ENCODE measurements around the gene SCN8A.

SCN8A gene

DNA sequence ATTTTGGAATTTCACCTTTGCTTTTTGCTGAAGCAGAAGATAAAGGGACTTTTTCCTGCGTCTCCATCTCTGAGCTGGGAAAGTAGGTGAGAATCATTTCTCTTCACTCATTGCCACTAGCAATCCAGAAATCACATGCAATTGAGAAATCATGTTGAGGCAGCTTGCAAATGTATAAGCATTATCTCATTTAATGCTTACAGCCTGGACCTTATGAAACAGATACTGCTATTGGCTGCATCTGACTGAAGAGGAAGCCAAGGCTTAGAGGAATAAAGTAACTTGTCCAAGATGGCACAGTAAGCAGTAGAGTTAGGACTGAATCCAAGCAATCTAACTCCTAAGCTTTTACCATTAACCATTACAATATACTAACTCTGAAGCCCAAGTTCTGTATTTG is 135.1 kb downstream of the SCN8A start:
- TF ChIP-seq GABPA (IDR thresholded peaks at IDR 0.05; ENCODE audit: low read depth) (no peak), POLR2AphosphoS5 (IDR thresholded peaks at IDR 0.05; ENCODE audit: low read depth) (no peak), REST (IDR thresholded peaks at IDR 0.05; ENCODE audit: insufficient replicate concordance, low read depth) (no peak), SPI1 (IDR thresholded peaks at IDR 0.05; ENCODE audit: borderline replicate concordance, low read depth) (no peak)
- TF ChIP-seq, protein P1, sequence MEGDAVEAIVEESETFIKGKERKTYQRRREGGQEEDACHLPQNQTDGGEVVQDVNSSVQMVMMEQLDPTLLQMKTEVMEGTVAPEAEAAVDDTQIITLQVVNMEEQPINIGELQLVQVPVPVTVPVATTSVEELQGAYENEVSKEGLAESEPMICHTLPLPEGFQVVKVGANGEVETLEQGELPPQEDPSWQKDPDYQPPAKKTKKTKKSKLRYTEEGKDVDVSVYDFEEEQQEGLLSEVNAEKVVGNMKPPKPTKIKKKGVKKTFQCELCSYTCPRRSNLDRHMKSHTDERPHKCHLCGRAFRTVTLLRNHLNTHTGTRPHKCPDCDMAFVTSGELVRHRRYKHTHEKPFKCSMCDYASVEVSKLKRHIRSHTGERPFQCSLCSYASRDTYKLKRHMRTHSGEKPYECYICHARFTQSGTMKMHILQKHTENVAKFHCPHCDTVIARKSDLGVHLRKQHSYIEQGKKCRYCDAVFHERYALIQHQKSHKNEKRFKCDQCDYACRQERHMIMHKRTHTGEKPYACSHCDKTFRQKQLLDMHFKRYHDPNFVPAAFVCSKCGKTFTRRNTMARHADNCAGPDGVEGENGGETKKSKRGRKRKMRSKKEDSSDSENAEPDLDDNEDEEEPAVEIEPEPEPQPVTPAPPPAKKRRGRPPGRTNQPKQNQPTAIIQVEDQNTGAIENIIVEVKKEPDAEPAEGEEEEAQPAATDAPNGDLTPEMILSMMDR (IDR thresholded peaks at IDR 0.05; ENCODE audit: insufficient read depth, low read length), result no peak
- peaks cover 32% of the 10 kb centered on the region for H3K27me3 ChIP-seq (ENCODE audit: insufficient read depth, poor library complexity, severe bottlenecking)
- no peak overlapping the region for H3K4me3 ChIP-seq (replicated peaks; ENCODE audit: insufficient read depth, low read length)
- H3K27ac ChIP-seq (replicated peaks), result no peak overlapping the region
- DNase-seq (ENCODE audit: low read depth in 1 of 2, low spot score in 1 of 2), result no peak

GRCh38 chr12:51726931-51727330 is 135.9 kb downstream of the SCN8A start:
- H3K27ac ChIP-seq (replicated peaks), result no peak overlapping the region
- no peak overlapping the region for H3K4me3 ChIP-seq (replicated peaks; ENCODE audit: insufficient read depth, low read length)
- TF ChIP-seq, protein P1 (IDR thresholded peaks at IDR 0.05; ENCODE audit: insufficient read depth, low read length), result no peak
- TF ChIP-seq GABPA (IDR thresholded peaks at IDR 0.05; ENCODE audit: low read depth), result no peak
- peaks cover 25% of the 10 kb centered on the region for H3K27me3 ChIP-seq (ENCODE audit: insufficient read depth, poor library complexity, severe bottlenecking)
- DNase-seq (ENCODE audit: low read depth in 1 of 2, low spot score in 1 of 2), result no peak

DNA sequence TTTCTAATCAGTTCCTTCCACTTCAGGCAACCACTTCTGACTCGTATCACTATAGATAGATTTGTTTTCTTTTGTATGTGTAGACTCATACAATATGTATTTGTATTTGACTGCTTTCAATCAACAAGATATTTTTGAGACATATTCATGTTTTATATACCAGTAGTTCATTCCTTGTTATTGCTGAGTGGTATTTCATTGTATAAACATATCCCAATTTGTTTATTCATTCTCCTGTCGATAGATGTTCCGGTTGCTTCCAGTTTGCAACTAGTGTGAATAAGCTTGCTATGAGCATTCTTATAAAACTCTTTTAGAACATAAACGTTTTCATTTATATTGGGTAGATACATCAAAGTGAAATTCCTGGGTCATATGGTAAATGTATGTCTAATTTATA is 138.3 kb downstream of the SCN8A start:
- Histone ChIP-seq H3K4me3 (replicated peaks; ENCODE audit: insufficient read depth, low read length) (no peak overlapping the region), H3K27ac (replicated peaks) (no peak overlapping the region), H3K27me3 (ENCODE audit: insufficient read depth, poor library complexity, severe bottlenecking) (peaks cover 15% of the 10 kb centered on the region)
- no peak for DNase-seq (ENCODE audit: low read depth in 1 of 2, low spot score in 1 of 2)
- TF ChIP-seq POLR2AphosphoS5 (IDR thresholded peaks at IDR 0.05; ENCODE audit: low read depth) (no peak), GABPA (IDR thresholded peaks at IDR 0.05; ENCODE audit: low read depth) (no peak), REST (IDR thresholded peaks at IDR 0.05; ENCODE audit: insufficient replicate concordance, low read depth) (no peak), SPI1 (IDR thresholded peaks at IDR 0.05; ENCODE audit: borderline replicate concordance, low read depth) (no peak)
- TF ChIP-seq, protein P1 (IDR thresholded peaks at IDR 0.05; ENCODE audit: insufficient read depth, low read length), result no peak

GRCh38 chr12:51730745-51731144 is 139.7 kb downstream of the SCN8A start:
- H3K27ac ChIP-seq (replicated peaks), result no peak overlapping the region
- TF ChIP-seq SPI1 (IDR thresholded peaks at IDR 0.05; ENCODE audit: borderline replicate concordance, low read depth) (no peak), POLR2AphosphoS5 (IDR thresholded peaks at IDR 0.05; ENCODE audit: low read depth) (no peak), GABPA (IDR thresholded peaks at IDR 0.05; ENCODE audit: low read depth) (no peak), REST (IDR thresholded peaks at IDR 0.05; ENCODE audit: insufficient replicate concordance, low read depth) (no peak)
- TF ChIP-seq, protein P1 (IDR thresholded peaks at IDR 0.05; ENCODE audit: insufficient read depth, low read length), result no peak
- H3K4me3 ChIP-seq (replicated peaks; ENCODE audit: insufficient read depth, low read length), result no peak overlapping the region
- DNase-seq (ENCODE audit: low read depth in 1 of 2, low spot score in 1 of 2), result no peak
- peaks cover 11% of the 10 kb centered on the region for H3K27me3 ChIP-seq (ENCODE audit: insufficient read depth, poor library complexity, severe bottlenecking)

Measured in HL-60 (cell line).